WTC11 (cell line): ENCODE measurements around the gene PCDH9. TPM values are rescaled to one million over a fixed set of nuclear protein-coding genes. Genes with fewer than 3 reads are reported as not detected.

Experiments used
- ATAC-seq: fragments of 200-7000 bp; cut with Tn5 transposase; 2 replicates; pipeline ENCODE4 v1.10.0; 2021; ENCODE audit warnings: mild to moderate bottlenecking, moderate library complexity
- CTCF ChIA-PET: fragments of 300-600 bp; sonication (Branson Sonifier 250); formaldehyde crosslinking; loops from one replicate; lab custom pipeline; 2021; ENCODE audit warnings: antibody characterized with exemption; lab: Charles Lee
- POLR2A ChIA-PET: fragments of 350-600 bp; sonication (Branson Sonifier 250); formaldehyde crosslinking; loops from one replicate; lab custom pipeline; 2021; ENCODE audit warnings: antibody characterized with exemption; lab: Charles Lee
- DNase-seq: peaks from one replicate; pipeline ENCODE4 v3.0.0; 2021; ENCODE audit warnings: low spot score
- H3K27ac Mint-ChIP-seq: 2 replicates; pipeline ENCODE4 v1.8.0; 2021; ENCODE audit warnings: mixed read lengths
- H3K27me3 Mint-ChIP-seq: 2 replicates; pipeline ENCODE4 v1.8.0; 2021; ENCODE audit warnings: low read depth, mild to moderate bottlenecking, moderate library complexity, mixed read lengths
- H3K36me3 Mint-ChIP-seq: 2 replicates; pipeline ENCODE4 v1.8.0; 2021; ENCODE audit warnings: mixed read lengths
- H3K4me1 Mint-ChIP-seq: 2 replicates; pipeline ENCODE4 v1.8.0; 2022; ENCODE audit warnings: mixed read lengths
- H3K4me3 Mint-ChIP-seq: 2 replicates; pipeline ENCODE4 v1.8.0; 2021; ENCODE audit warnings: mild to moderate bottlenecking, moderate library complexity, mixed read lengths
- H3K9me3 Mint-ChIP-seq: 2 replicates; pipeline ENCODE4 v1.8.0; 2021; ENCODE audit warnings: mixed read lengths
- ATF2 ChIP-seq: sonication (generic); formaldehyde crosslinking; IDR thresholded peaks from 2 replicates; pipeline ENCODE4 v1.8.1; 2022; ENCODE audit warnings: low read depth, missing genetic modification reagents, borderline replicate concordance
- IRF1 ChIP-seq: sonication (generic); formaldehyde crosslinking; IDR thresholded peaks from 2 replicates; pipeline ENCODE4 v1.8.0; 2023; ENCODE audit warnings: missing genetic modification reagents
- MYBL2 ChIP-seq: sonication (generic); formaldehyde crosslinking; IDR thresholded peaks from 2 replicates; pipeline ENCODE4 v1.8.1; 2023; ENCODE audit warnings: mild to moderate bottlenecking, moderate library complexity, missing genetic modification reagents
- NFE2L1 ChIP-seq: sonication (generic); formaldehyde crosslinking; IDR thresholded peaks from 2 replicates; pipeline ENCODE4 v1.8.1; 2023; ENCODE audit warnings: missing genetic modification reagents
- NR1H2 ChIP-seq: sonication (generic); formaldehyde crosslinking; IDR thresholded peaks from 2 replicates; pipeline ENCODE4 v1.9.0; 2021; ENCODE audit warnings: mild to moderate bottlenecking, moderate library complexity, missing genetic modification reagents
- PREB ChIP-seq: sonication (generic); formaldehyde crosslinking; IDR thresholded peaks from 2 replicates; pipeline ENCODE4 v1.8.1; 2022; ENCODE audit warnings: mild to moderate bottlenecking, missing genetic modification reagents, moderate library complexity, borderline replicate concordance
- RELA ChIP-seq: sonication (generic); formaldehyde crosslinking; IDR thresholded peaks from 2 replicates; pipeline ENCODE4 v1.8.1; 2022; ENCODE audit warnings: missing genetic modification reagents, mild to moderate bottlenecking, borderline replicate concordance
- RORB ChIP-seq: fragments of 250-450 bp; sonication (Bioruptor Pico); IDR thresholded peaks from 2 replicates; pipeline ENCODE4 v1.9.0; 2021; ENCODE audit warnings: mild to moderate bottlenecking
- SOX15 ChIP-seq: fragments of 250-450 bp; sonication (Bioruptor Pico); IDR thresholded peaks from 2 replicates; pipeline ENCODE4 v1.9.0; 2021; ENCODE audit warnings: mild to moderate bottlenecking
- STAT6 ChIP-seq: sonication (generic); formaldehyde crosslinking; conservative IDR thresholded peaks from 2 replicates; pipeline ENCODE4 v1.8.1; 2023; ENCODE audit warnings: mild to moderate bottlenecking, low read depth, missing genetic modification reagents, moderate library complexity
- TCF7 ChIP-seq: sonication (generic); formaldehyde crosslinking; IDR thresholded peaks from 2 replicates; pipeline ENCODE4 v1.8.0; 2022; ENCODE audit warnings: mild to moderate bottlenecking, low read depth, missing genetic modification reagents, moderate library complexity
- USF2 ChIP-seq: sonication (generic); formaldehyde crosslinking; IDR thresholded peaks from 2 replicates; pipeline ENCODE4 v1.8.1; 2023; ENCODE audit warnings: mild to moderate bottlenecking, missing genetic modification reagents, moderate library complexity
- ZBTB43 ChIP-seq: sonication (generic); formaldehyde crosslinking; IDR thresholded peaks from 2 replicates; pipeline ENCODE4 v1.8.1; 2023; ENCODE audit warnings: mild to moderate bottlenecking, missing genetic modification reagents
- ZNF232 ChIP-seq: sonication (generic); formaldehyde crosslinking; IDR thresholded peaks from 2 replicates; pipeline ENCODE4 v1.8.0; 2022; ENCODE audit warnings: mild to moderate bottlenecking, missing genetic modification reagents
- ZNF416 ChIP-seq: fragments of 250-450 bp; sonication (Bioruptor Pico); IDR thresholded peaks from 2 replicates; pipeline ENCODE4 v1.9.0; 2021; ENCODE audit warnings: mild to moderate bottlenecking, inconsistent platforms
- ZNF425 ChIP-seq: fragments of 250-450 bp; sonication (Bioruptor Pico); conservative IDR thresholded peaks from 2 replicates; pipeline ENCODE4 v1.9.0; 2021; ENCODE audit warnings: mild to moderate bottlenecking
- ZNF512 ChIP-seq: sonication (generic); formaldehyde crosslinking; IDR thresholded peaks from 2 replicates; pipeline ENCODE4 v1.8.1; 2022; ENCODE audit warnings: missing genetic modification reagents, borderline replicate concordance
- ZNF671 ChIP-seq: fragments of 250-450 bp; sonication (Bioruptor Pico); IDR thresholded peaks from 2 replicates; pipeline ENCODE4 v1.8.0; 2021; ENCODE audit warnings: mild to moderate bottlenecking
- total RNA-seq: library from RNA; stranded (reverse); gene quantifications from 3 replicates; pipeline ENCODE4 v1.2.3, GENCODE V29; 2021

The PCDH9 gene
- total RNA-seq, 1 experiment from 2014 or later = 0.48 TPM

- Mint-ChIP-seq H3K27me3 (no peaks in the 10 kb centered on the region), H3K27ac (no peak overlapping the region), H3K4me3 (no peak overlapping the region), H3K36me3 (no peaks in the 10 kb centered on the region), H3K4me1 (peaks cover 16% of the 10 kb centered on the region), H3K9me3 (peaks cover 4% of the 10 kb centered on the region; the same call in 1 of the 2 replicates)
- TF ChIP-seq ZBTB43 (CRISPR knock-in tag) (no peak), NFE2L1 (CRISPR knock-in tag) (no peak), ZNF512 (CRISPR knock-in tag) (no peak), RORB (no peak), USF2 (no peak), STAT6 (no peak), ZNF425 (CRISPR knock-in tag) (no peak), RELA (CRISPR knock-in tag) (no peak), MYBL2 (CRISPR knock-in tag) (no peak)
- ATAC-seq (0 out of 2 replicates have a peak, but pooled peaks have one; percentile 39), DNase-seq (no peak)
- POLR2A ChIA-PET = no interaction called here
- CTCF ChIA-PET = interaction anchor here (1.5 kb wide), 1 partner anchor 29 kb away, joined by 6 read pairs; no protein-coding TSS in a partner anchor
Measured at GRCh38 chr13:67023130-67023876, 206.8 kb downstream of the PCDH9 start.

GRCh38 chr13:67018775-67019174 lies 211.4 kb downstream of the PCDH9 start:
- ChIA-PET CTCF (interaction anchor here (0.7 to 1.3 kb wide), 2 partner anchors 23 to 25 kb away, joined by 3 to 4 read pairs; no protein-coding TSS in a partner anchor), POLR2A (interaction anchor here (0.7 kb wide), 2 partner anchors 30 to 261 kb away, joined by 4 to 5 read pairs; no protein-coding TSS in a partner anchor)
- Mint-ChIP-seq H3K27me3 (no peaks in the 10 kb centered on the region), H3K4me3 (no peak overlapping the region), H3K27ac (no peak overlapping the region), H3K4me1 (peaks cover 14% of the 10 kb centered on the region), H3K36me3 (no peaks in the 10 kb centered on the region), H3K9me3 (no peaks in the 10 kb centered on the region)
- ATAC-seq (no peak), DNase-seq (no peak)
- TF ChIP-seq NR1H2 (no peak), SOX15 (CRISPR knock-in tag) (no peak), ZNF232 (CRISPR knock-in tag) (no peak), NFE2L1 (CRISPR knock-in tag) (no peak), ZNF416 (CRISPR knock-in tag) (no peak), ATF2 (CRISPR knock-in tag) (no peak), USF2 (no peak), PREB (CRISPR knock-in tag) (no peak), TCF7 (CRISPR knock-in tag) (no peak), IRF1 (no peak), ZBTB43 (CRISPR knock-in tag) (no peak), ZNF671 (no peak)
